ENCODE results near the gene LRRC23. TPM values are rescaled to one million over a fixed set of nuclear protein-coding genes. Genes with fewer than 3 reads are reported as not detected.

The LRRC23 gene
- total RNA-seq, 3 donors from 2014 or later = 7.4 to 15.4 (median 10.8) TPM

DNA sequence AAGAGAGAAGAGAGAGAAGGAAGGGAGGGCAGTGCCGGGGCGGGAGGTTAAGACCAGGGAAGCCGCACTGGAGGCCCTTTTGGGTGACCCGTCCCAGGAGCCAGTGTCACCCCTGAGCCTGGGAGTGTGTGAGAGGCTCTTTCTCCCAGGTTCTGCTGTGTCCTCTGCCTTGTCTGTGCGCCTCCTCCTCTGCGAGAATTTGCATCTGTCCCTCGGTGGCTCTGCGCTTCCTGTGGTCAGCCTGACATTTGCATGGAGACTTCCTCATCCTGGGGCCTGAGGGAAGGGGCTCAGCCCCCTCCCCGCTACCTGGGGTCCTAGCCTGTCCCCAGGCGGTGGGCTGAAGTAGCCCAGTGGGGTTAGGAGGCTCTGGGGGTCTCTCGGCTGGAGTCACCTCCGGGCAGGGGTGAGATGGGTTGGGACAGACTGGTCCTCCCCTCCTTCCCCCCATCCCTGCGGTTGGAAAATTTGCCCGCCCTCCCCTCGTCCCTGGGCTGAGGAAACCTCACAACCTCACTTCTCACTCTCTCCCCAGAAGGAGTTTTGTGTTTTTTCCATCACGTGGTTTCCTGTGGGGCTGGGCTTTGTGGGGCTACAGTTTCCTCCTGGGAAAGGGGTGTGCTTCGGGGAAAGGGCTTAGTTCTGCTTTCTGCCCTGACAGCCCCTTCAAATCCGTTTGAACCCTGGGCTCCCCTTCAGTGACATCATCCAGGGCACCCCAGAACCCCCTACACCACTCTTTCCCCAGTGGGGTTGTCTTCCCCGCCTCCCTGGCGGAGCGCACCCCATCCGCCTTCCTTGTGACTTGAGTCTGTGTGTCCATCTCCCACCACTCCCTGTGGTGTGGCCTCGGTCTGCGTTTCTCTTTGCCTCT, 49.1 kb downstream of the LRRC23 start:
- H3K27me3 ChIP-seq = no peaks in the 10 kb centered on the region
- peak overlapping the region; percentile 39 to 51 (median 48) for H3K4me3 ChIP-seq
- DNase-seq (ENCODE audit: low spot score in 2 of 2) = no peak
- no peaks in the 10 kb centered on the region for H3K36me3 ChIP-seq
- H3K9me3 ChIP-seq = no peaks in the 10 kb centered on the region
- intact Hi-C loops (cut with DNase I; ENCODE audit: low total_unique reads) = no loop called here
- TF ChIP-seq POLR2AphosphoS5 (IDR thresholded peaks at IDR 0.05) (peak in 1 of 3 donors; percentile 12), POLR2A (IDR thresholded peaks at IDR 0.05) (no peak)
- H3K27ac ChIP-seq = peak overlapping the region in 1 of 2 donors; percentile 61
- no peaks in the 10 kb centered on the region for H3K4me1 ChIP-seq

- no peaks in the 10 kb centered on the region for H3K36me3 ChIP-seq
- intact Hi-C loops (cut with DNase I; ENCODE audit: low total_unique reads) = no loop called here
- no peaks in the 10 kb centered on the region for H3K9me3 ChIP-seq
- no peak for TF ChIP-seq CTCF (IDR thresholded peaks at IDR 0.05)
- no peak for TF ChIP-seq POLR2A (IDR thresholded peaks at IDR 0.05)
- TF ChIP-seq POLR2AphosphoS5 (IDR thresholded peaks at IDR 0.05) = no peak
- H3K4me3 ChIP-seq = no peak overlapping the region
- H3K4me1 ChIP-seq = no peaks in the 10 kb centered on the region
- no peaks in the 10 kb centered on the region for H3K27me3 ChIP-seq
- no peak overlapping the region for H3K27ac ChIP-seq
- DNase-seq (ENCODE audit: low spot score in 2 of 2) = no peak
Observed at GRCh38 chr12:6954316-6955107, 49.9 kb downstream of the LRRC23 start.

DNA sequence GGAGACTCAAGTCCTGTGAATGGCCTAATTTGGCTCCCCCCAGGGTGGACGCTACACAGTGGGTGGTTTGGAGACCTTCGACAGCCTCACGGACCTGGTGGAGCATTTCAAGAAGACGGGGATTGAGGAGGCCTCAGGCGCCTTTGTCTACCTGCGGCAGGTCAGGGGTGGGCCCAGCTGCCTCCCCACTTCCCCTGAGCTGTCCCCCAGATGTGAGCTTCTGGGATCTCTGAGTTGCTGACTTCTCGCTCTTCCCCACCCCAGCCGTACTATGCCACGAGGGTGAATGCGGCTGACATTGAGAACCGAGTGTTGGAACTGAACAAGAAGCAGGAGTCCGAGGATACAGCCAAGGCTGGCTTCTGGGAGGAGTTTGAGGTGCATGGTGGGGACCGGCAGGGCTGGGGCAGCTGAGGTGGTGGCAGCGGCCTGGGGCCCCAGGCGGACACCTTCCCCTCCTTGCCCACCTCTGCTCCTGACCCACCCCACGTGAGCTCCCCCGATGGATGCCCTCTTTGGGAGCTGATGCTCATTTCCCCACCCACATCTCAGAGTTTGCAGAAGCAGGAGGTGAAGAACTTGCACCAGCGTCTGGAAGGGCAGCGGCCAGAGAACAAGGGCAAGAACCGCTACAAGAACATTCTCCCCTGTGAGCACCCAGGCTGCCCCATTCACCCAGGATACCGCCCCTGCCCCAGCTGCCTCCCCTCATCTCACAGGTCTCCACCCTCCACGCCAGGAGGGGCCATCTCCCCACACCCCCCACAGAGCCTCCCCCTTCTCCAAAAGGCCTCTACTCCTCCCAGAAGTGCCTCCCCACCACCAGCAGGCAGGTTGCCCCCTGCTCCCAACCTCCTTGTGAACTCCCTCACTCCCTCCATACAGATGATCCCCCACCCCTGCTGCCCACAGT, 50.7 kb downstream of the LRRC23 start:
- Histone ChIP-seq H3K9me3 (no peaks in the 10 kb centered on the region), H3K36me3 (no peaks in the 10 kb centered on the region), H3K27ac (no peak overlapping the region), H3K27me3 (no peaks in the 10 kb centered on the region), H3K4me3 (no peak overlapping the region), H3K4me1 (no peaks in the 10 kb centered on the region)
- DNase-seq (ENCODE audit: low spot score in 2 of 2) = no peak
- TF ChIP-seq POLR2A (IDR thresholded peaks at IDR 0.05) = no peak
- TF ChIP-seq POLR2AphosphoS5 (IDR thresholded peaks at IDR 0.05) = no peak
- TF ChIP-seq CTCF (IDR thresholded peaks at IDR 0.05) = no peak
- intact Hi-C loops (cut with DNase I; ENCODE audit: low total_unique reads) = no loop called here

GRCh38 chr12:6956021-6956727, 51.6 kb downstream of the LRRC23 start:
- Histone ChIP-seq H3K4me3 (no peak overlapping the region), H3K27ac (no peak overlapping the region), H3K27me3 (no peaks in the 10 kb centered on the region), H3K4me1 (no peaks in the 10 kb centered on the region), H3K36me3 (no peaks in the 10 kb centered on the region), H3K9me3 (no peaks in the 10 kb centered on the region)
- no peak for DNase-seq (ENCODE audit: low spot score in 2 of 2)
- TF ChIP-seq POLR2AphosphoS5 (IDR thresholded peaks at IDR 0.05) = no peak
- no peak for TF ChIP-seq POLR2A (IDR thresholded peaks at IDR 0.05)
- no peak for TF ChIP-seq CTCF (IDR thresholded peaks at IDR 0.05)
- intact Hi-C loops (cut with DNase I; ENCODE audit: low total_unique reads) = no loop called here

All from breast epithelium (tissue), 4 donors.